ENCODE data around the gene TBCC.
"Not testable (repeated sequence)": the region's sequence is repeated elsewhere in the genome, so short reads cannot be mapped to it uniquely, and the experiment has no call there.

The TBCC gene

GRCh38 chr6:42769836-42770235 lies 23.9 kb upstream of the TBCC start:
- no peak for DNase-seq

DNA sequence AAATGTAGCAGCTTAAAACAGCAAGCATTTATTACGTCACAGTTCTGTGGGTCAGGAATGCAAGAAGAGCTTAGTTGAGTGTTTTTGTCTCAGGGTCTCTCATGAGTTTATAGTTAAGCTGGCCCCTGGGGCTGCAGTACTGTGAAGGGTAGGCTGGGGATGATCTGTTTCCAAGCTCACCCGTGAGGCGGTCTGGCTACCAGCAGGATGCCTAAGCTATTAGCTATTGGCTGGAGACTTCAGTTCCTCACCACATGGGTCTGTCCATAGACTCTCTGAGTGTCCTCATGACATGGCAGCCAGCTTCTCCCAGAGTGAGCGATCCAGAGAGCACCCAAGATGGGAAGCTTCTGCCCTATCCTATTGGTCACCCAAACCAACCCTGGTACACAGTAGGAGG lies 23.1 kb upstream of the TBCC start:
- DNase-seq, result no peak

DNA sequence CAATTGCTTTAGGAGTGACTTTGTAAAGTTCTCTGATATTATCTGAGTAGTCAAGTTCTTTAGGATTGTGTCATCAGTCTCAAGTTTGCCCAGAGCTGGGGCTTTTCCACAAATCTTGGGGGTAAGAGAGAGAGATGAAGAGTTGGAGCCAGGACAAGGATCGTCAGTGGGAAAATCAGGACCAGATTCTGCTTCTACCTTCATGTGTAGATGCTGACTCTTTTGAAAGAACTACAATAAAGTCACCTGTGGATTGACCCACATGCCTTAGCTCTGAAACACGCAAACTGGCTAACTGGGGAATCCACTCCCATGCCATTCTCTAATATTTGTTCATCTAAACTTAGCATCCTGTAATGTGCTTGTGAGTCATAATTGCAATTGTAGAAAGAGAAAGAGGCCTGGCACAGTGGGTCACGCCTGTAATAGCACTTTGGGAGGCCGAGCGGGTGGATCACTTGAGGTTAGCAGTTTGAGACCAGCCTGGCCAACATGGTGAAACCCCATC lies 20.3 kb upstream of the TBCC start:
- no peak for DNase-seq

DNA sequence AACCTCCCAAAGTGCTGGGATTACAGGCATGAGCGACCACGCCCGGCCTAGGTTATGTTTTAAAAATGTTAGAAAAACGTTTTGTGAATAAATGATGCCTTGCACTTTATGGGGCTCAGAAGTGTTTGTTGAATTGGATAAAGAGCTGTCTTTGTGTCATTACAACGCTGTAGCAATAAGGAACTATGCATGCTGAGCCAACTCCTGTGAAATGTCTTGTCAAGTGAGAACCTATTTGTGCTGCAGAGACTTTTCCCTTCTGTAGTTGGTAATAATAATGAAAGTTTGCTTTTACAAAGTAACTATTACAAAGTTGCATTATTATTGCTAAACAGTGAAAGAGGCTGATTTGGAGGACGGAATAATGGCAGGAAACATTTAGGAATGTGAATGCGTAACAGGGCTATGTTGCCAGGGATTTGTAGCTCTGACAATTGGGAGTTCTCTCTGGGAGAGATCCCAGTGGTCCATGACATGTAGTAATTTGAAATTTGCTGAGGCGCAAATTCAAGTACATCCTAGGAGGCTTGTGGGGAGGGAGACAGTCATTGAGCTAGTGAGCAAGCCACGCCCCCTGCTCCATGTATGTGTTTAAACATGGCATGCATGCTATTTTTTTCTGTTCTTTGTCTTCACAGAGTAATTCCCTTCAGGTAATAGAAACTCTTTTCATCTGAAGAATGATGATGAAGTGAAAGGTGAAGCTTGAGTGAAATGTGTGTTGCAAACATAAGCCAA lies 19.2 kb upstream of the TBCC start:
- DNase-seq, result no peak

DNA sequence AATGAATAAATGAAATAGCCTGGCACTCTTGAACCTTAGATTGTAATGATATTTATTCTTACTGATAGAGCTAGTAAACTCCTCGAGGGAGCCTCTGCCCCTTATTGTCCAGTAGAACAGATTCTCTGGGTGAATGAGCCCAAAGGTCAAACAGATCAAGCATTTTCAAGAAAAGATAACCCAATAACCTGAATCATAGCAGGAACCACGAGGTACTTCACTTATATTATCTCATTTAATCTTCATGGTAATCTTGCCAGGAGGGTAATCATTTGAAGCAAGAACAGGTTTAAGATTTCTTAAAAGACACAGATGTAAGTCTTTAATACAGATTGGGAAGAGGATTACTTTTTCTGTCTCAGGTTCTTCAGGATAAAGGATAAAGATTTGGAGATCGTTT lies 17.0 kb upstream of the TBCC start:
- no peak for DNase-seq

- DNase-seq, result no peak
Measured at GRCh38 chr6:42762426-42762859, 16.5 kb upstream of the TBCC start.

DNA sequence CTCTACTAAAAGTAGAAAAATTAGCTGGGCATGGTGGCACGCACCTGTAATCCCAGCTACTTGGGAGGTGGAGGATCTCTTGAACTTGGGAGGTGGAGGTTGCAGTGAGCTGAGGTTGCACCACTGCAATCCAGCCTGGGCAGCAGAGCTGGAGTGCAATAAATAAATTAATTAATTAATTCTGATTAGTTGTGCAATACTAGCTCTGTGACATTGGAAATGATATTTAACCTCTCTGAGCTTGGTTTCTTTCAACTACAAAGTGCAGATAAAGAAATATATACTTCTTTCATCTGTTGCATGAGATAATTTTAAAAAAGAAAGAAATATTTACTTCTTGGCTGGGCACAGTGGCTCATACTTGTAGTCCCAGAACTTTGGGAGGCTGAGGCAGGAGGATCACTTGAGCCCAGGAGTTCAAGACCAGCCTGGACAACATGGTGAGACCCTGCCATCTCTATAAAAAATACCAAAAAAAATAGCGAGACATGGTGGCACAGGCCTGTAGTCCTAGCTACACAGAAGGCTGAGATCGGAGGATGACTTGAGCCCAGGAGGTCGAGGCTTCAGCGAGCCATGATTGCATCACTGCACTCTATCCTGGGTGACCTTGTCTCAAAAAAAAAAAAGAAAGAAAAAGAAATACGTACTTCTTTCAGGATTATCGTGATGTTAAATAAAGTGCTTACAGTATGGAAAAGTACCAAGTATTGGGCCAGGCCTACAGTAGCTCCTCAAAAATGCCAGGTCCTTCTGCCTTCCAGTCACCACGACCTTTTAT lies 15.6 kb upstream of the TBCC start:
- no peak for DNase-seq

DNA sequence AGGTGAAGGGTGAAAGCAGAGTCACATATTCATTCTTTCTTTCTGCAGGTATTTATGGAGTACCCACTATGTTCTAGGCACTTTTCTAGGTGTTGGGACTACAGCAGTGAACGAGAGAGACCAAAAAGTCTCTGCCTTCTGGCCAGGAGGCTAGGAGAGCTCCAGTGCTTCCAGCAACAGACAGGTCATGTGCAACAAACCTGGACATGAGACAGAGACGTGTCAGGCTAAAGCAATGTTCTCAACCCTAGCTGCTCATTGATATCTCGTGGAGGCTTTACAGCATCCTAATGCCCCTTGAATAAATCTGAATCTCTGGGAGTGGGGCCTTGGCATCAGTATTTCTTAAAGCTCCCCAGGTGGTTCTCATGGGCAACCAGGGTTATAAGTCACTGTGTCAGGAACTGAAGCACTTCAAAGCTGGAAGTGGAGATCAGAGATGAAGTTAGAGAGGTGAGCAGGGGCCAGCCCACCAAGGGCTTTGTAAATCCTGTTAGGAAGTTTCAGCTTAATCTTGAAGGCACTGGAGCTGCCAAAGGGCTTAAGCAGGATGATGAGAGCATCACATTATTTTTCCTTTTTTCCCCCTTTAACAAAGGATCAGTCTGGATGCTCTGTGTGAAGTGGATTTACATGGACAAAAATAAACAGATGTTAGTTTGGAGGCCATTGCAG lies 13.0 kb upstream of the TBCC start:
- no peak for DNase-seq

GRCh38 chr6:42756722-42757121 lies 10.8 kb upstream of the TBCC start:
- DNase-seq, result no peak

DNA sequence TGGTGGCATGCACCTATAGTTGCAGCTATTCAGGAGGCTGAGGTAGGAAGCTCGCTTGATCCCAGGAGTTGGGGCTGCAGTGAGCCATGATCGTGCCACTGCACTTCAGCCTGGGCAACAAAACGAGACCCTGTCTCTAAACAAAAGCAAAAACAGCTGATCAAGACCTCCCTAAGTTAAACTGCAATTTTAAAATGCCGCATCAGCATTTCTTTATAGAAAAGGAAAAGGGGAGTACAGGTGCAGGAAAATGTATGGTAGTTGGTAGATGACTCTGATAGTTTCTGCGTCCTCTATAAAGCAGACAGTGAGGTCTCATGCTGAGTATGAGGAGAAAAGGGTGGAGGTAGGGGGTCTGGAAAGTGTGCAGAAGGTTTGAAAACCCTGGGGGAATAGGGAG lies 8.9 kb upstream of the TBCC start:
- no peak for DNase-seq

- DNase-seq, result no peak
Measured at GRCh38 chr6:42751055-42751454, 5.2 kb upstream of the TBCC start.

- DNase-seq, result no peak
Measured at GRCh38 chr6:42748203-42748898, 2.4 kb upstream of the TBCC start.

GRCh38 chr6:42746463-42747391 lies 824 bp upstream of the TBCC start:
- peak; percentile 66 to 74 for DNase-seq

GRCh38 chr6:42745083-42745639 lies 742 bp downstream of the TBCC start:
- no peak for DNase-seq

DNA sequence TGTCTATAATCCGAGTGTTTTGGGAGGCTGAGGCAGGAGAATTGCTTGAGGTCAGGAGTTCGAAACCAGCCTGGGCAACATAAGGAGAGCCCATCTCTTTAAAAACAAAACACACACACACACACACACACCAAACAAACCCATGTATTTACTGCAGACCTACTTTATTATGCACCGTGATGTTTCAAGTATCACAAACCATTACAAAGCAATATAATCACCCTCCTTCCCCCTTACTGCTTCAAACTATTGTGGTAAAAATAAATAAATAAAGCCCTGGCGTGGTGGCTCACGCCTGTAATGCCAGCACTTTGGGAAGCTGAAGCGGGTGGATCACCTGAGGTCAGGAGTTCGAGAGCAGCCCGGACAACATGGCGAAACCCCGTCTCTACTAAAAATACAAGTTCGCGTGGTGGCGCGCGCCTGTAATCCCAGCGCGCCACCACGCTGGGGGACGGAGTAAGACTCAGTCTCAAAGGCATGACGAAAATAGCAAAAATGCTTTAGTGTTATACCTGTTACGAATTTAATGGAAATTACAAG lies 1.5 kb downstream of the TBCC start:
- no peak for DNase-seq

DNA sequence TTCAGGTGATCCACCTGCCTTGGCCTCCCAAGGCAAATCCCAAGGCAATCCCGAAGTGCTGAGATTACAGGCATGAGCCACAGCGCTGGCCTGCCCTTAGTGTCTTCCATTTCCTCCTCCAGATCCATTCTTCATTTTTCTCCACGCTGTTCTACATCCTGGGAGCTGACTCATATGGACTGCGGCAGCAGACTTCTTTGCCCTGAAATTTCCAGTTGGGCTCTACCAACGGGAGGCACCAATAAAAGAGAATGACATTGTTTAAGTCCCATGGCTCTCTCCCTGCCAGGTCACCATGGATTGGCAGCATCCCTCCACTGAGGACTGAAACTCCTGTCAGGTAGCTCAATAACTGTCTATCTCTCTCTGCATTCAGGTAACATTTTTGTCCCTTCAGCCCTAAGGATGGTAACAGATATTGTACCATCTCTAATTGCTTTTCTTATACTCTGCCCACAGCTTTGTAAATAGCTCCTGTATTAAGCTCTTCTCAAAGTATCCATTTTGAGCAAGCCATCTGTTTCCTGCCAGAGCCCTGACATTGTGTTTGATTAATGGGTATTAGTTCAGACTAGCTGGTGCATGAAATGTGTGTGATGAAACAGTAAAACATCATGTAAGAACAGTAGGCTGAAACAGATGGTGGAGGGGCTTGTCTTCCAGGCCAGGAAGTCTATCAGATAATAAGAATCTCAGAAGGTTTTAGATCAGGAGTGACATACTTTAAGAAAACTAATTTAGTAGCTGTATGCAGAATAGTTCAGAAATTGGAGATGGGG lies 3.6 kb downstream of the TBCC start:
- DNase-seq, result no peak

DNA sequence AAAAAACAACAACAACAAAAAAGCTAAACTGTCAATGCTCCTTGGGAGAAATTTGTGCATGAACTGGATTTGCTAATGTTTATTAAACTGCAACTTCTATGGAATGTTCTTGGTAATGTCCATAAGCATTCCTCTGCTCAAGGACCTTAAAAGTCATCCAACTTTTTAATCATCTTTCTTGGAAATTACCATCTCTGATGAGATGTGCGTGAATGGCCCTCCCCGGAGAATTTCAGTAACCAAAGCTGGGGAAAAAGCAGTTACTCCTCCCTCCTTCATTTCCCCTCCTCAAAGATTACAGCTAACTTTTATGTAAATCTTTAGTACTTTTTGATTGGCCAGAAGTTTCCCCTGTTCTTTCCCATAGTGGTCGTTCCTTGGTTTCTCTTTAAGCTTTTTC lies 5.2 kb downstream of the TBCC start:
- no peak for DNase-seq

GRCh38 chr6:42735976-42736375 lies 9.9 kb downstream of the TBCC start:
- DNase-seq, result no peak

- not testable (repeated sequence) for DNase-seq
Measured at GRCh38 chr6:42733867-42734481, 11.9 kb downstream of the TBCC start.

- DNase-seq, result no peak
Measured at GRCh38 chr6:42729731-42730130, 16.2 kb downstream of the TBCC start.

Data from stimulated activated CD4-positive, alpha-beta T cell treated with anti-CD3 and anti-CD28 coated beads, Interleukin-4, amount 100 ng/mL, for 4 hours (primary cell).